ENCODE data around the gene CDH13.

Gene CDH13

DNA sequence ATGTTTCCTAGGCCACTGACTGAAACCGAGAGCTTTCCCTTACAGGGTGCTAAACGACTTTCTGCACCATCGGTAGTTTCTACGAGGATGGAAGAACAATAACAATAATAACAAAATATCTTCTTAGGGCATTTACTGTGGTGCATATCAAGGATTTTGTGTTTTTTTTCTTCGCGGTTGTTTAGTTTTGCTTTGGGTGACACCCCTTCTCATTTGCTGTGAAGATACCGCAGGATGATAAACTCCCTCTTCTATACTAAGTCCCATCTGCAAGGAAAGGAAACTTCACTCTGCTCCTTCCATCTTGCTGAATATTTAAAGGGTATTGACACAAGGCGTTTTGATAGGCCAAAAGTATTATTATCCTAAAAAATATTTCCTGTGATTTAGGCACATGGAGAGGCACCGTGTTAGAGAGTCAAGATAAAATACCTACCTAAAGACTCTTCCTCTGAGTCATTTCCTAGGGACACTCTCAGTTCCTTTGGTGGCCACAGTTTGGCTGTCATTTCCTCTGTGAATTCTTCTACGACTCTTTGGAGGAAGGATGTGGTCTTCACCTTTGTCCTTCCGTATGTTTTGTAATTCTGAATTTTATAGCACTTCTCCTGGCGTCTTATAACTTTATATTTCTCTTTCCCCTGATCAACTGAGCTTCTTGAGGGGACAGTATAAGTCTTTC lies 318.8 kb downstream of the CDH13 start:
- DNase-seq (ENCODE audit: low read depth in 2 of 2): no peak

DNA sequence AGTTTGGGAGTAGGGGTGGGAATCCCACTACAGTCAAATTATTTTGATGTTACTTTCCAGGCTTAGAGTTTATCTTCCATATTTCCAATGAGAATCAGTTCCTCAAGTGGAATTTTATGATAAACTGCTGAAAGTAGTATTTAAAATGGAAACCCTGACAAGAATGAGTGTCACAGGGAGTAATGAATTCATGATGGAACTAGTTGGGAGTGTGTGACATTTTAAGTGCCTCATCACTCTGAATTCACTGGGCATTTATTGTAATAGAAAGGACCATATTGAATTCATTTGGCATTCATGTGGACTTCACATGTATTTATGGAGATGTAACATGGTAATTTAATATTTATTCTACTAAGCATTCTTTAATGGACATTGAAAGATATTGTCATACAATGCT lies 320.9 kb downstream of the CDH13 start:
- no peak for DNase-seq (ENCODE audit: low read depth in 2 of 2)

DNA sequence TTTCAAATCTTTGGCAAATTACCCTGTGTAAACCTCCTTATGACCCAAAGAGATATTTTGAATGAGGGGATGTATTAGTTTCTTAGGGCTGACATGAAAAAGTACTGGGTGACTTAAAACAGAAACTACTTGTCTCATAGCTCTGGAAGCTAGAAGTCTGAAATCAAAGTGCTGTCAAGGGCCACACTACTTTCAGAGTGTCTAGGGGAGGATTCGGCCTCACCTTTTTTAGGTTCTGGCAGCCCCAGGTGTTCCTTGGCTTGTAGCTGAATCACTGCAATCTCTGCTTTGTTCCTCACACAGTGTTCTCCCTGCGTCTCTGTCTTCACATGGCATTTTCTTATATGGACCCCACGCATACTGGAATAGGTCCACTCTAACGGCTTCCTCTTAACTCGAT lies 322.2 kb downstream of the CDH13 start:
- no peak for DNase-seq (ENCODE audit: low read depth in 2 of 2)

DNA sequence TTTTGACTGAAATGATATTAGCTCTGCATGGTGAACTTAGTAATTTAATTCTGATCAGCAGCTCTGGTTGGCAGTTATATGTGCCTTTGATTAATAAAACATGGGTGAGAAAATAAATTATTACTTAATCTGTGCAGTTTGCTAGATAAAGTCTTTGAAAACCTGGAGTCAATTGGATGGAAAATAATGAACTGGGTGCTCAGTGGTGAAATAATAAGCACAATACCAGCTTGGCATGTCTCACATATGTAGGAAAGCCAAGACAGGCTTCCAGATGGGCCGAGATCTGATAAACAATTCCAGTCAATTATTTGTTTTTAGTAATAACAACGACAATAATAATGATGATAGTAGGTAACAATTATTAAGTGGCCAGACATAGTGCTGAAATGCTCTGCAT lies 326.7 kb downstream of the CDH13 start:
- no peak for DNase-seq (ENCODE audit: low read depth in 2 of 2)

DNA sequence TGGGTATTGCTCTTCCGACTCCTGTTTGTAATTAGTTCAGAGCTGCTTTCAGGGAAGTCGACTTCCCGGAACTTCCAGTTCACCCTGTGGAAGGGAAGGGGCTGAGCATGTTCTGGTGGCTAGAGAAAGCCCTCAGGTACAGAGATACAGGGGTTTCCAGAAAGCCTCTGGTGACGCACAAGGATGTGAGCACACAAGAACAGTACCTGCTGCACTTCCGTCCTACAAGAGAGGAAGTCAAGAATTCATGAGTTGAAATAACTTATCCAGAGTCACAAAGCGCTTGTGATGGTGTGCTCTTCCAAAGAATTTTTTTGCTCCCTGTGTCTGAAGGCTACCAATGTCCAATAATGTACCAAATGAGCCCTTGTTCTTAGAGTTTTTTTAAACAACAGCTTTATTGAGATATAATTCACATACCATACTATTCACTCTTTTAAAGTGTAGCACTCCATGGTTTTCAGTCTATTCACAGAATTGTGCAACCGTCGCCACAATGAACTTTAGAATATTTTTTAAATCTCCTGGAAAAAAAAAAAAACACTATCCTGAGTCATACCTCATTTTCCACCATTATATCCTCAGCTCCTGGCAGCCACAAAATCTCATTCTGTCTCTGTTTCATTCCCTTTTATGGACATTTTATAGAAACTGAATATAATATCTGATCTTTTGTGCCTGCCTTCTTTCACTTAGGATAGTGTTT lies 327.6 kb downstream of the CDH13 start:
- DNase-seq (ENCODE audit: low read depth in 2 of 2): no peak

DNA sequence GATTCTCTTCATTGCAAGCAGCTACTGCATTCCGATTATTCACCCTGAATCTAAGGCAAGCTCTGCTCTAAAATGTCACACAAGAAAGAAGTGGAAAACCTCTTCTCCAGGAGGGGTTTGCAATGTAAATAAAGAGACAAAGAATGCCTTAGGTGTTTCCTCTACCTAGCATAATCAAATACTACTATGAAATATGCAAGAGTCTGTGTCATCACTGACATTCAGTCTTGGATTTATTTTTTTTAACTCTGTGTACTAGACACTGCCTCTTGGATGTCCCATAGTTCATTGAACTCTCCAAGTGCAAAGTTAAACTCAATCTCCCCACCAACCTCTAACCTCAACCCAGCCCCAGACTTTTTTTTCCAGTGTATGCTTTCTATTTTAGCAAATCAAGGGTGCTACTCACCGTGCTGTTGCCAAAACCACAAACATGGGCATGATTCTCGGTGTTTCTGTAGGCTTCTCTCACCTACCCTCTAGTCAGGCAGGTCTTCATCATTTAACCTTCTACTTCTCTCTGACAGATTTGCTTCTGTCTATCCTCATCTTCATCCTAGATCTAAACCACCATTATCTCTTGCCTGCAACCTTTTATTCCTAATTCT lies 329.1 kb downstream of the CDH13 start:
- no peak for DNase-seq (ENCODE audit: low read depth in 2 of 2)

DNA sequence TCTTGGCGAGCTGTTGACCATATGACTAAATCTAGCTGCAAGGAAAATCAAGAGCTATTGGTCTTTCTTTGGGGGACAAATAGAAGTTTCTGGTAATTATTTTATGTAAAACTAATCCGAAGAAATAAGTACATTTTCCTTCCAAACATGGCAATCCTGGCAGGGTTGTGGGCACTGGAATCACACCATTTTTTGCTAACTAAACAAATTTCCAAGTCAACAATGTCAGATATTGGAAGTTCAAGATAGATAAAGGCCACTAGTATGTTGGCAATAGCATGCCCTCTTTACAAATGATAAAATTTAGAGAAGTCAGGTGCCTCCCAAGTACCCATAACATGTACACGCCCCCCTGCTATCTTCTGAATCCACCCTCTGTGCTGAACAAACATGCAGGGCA lies 330.4 kb downstream of the CDH13 start:
- DNase-seq (ENCODE audit: low read depth in 2 of 2): no peak

DNA sequence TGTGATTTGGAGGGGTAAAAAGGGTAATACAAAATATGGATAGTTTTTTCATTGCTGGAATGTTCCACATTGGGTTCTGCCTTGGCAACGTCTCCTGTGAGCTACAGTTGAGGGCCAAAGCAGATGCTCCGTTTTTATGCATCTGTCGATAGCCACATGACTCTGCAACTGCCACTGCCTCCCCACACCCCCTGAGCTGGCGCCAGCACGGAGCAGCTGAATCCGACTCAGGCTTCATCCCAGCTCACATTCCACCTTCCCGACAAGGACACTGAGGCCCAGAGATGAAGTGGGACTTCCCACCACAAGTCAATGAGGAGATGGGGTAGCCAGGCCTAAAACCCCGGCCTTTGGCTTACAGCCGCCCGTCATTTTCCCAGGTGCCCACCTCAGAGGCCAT lies 334.1 kb downstream of the CDH13 start:
- no peak for DNase-seq (ENCODE audit: low read depth in 2 of 2)

DNA sequence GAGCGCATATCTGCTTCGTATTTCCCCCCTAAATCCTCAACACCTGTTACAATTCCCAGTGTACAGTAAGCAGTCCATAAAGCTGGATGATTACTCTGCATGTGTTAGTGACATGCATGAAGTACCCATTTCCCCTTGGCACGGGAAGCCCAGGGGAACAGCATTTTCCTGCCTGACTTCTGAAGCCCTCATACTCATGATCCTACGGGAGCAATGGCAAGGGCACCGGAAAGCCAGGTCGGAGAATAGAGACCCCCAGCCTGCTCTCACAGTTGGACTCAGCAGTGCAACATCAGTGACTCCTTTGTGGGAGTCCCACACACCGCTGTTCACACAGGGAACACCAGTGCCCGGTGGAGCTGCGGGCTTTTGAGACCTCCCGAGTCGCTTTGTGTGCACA lies 336.9 kb downstream of the CDH13 start:
- DNase-seq (ENCODE audit: low read depth in 2 of 2): no peak

DNA sequence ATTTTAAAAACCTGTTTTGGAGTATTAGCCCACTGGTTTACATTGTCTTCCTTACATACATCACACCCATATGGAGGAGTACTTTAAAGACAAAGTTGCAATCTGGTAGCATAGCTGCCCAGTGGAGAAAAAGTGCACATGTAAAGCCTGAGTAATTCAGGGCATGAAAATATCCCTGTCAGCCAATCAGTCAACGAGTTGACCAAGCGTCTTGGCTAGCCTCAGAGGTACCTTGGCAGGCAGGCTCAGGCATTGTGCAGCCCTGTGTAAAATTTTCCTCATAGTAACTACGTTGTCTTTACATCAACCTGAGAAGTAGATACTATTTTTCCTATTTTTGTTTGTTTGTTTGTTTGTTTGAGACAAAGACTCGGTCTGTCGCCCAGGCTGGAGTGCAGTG lies 339.0 kb downstream of the CDH13 start:
- DNase-seq (ENCODE audit: low read depth in 2 of 2): no peak

DNA sequence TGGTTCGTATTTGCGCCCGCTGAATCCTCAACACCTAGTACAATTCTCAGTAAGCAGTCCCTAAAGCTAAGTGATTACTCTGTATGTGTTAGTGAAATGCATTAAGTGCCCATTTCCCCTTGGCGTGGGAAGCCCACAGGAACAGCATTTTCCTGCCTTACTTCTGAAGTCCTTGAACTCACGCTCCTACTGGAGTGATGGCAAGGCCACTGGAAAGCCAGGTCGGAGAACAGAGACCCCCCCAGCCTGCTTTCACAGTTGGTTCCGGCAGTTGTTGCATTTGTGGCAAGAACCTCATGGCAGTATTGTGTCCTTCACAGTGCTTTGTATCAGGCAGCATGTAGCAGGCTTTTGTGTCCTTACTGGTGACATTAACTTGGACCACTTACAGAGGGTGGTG lies 340.7 kb downstream of the CDH13 start:
- no peak for DNase-seq (ENCODE audit: low read depth in 2 of 2)

DNA sequence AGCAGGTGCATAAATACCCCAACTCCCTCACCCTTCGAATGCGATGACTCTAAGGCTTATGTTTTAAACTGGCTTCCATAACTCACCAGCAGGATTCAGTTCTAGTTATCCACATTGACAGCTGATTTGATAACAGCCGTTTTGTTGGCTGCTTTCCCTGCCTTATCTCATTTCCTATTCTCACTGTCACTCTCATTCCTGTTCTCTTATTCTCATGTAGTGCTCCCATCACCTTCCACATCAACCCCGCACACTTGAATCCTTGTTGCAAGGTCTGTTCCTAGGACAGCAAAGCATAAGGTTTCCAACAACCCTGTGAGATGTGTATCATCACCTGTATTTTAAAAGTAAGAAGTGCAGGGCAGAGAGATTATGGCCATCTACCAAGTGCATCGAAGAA lies 344.4 kb downstream of the CDH13 start:
- DNase-seq (ENCODE audit: low read depth in 2 of 2): no peak

DNA sequence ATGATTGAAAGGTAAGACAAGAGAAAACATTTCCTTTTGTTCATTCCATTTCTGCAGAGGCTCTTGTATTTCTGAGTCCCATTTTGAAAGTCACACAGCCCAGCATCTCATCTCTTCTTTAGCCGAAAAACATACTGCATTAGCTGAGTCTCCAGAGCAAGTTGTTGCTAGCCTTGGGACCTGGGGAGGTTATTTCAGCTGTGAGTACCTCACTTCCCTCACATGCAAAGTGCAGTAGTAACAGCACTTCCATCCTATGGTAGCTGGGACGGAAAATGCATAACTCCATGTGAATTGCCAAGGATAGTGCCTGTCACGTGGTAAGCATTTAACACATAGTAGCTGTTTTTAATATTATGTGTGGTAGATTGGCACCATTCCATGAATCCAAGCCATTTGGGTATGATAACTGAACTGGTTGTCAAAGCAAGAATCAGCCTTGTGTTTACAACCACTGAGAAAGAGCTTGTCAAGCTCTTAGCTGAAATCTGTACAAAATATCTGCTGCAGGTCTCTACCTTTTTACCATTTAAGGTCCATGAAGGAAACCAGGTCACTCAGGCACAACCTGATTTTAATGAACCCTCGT lies 345.7 kb downstream of the CDH13 start:
- DNase-seq (ENCODE audit: low read depth in 2 of 2): no peak

DNA sequence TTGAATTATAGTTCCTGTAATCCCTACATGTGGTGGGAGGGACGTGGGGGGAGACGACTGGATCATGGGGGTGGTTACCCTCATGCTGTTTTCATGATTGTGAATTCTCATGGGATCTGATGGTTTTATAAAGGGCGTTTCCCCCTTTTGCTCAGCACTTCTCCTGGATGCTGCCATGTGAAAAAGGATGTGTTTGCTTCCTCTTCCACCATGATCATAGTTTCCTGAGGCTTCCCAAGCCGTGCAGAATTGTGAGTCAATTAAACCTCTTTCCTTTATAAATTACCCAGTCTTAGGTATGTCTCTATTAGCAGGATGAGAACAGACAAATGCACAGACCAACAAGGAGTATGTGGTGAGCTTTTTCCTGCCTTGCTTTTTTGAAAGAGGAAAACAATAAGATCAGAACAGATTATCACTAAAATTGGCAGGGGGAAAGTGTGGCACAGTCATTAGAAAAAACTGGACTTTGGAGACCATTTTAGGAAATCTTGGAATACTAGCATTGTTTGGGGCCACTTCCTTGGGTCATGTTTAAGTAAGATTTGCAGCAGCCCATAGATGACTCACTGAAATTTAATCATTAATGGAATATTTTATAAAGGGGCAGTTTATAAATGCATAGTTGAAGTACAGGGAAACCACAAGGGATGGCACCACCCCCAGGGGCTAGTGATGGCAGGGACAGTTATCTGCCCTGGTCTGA lies 352.8 kb downstream of the CDH13 start:
- no peak for DNase-seq (ENCODE audit: low read depth in 2 of 2)

DNA sequence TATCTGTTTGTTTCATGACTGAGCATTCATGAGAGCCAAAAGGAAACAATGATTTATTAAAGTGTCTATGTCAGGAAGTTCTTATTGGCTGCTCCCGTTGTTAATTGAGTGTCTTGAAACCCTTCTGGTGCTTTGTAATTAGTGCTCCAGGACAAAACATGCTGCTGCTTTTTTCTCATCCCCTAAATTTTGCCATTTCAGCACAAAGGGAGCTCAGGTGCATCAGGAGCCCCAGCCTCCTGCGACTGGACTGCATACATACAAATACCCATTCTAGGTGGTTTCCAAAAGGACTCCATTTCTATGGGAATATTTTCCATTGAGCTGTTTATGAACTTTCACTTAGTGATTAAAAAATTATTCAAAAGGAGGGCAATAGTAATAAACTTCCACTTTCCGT lies 354.0 kb downstream of the CDH13 start:
- no peak for DNase-seq (ENCODE audit: low read depth in 2 of 2)

DNA sequence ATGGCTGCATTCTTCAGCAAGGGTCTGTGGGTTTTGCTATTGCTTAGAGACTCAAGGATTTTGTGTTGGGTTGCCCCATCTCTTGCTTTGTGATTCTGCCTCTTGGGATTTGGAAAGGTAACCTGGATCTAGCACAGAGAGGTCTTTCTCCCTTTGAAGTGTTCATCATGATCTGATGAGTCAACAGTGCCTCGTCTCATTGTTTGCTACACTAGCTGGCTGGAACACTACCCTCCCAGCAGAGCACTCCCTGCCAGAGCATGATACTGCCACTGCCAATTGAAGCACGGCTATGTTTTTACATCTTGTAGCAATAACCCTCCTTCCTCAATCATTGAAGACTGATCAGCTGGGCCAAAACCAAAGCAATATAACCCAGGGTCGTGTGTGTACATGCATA lies 361.0 kb downstream of the CDH13 start:
- no peak for DNase-seq (ENCODE audit: low read depth in 2 of 2)

DNA sequence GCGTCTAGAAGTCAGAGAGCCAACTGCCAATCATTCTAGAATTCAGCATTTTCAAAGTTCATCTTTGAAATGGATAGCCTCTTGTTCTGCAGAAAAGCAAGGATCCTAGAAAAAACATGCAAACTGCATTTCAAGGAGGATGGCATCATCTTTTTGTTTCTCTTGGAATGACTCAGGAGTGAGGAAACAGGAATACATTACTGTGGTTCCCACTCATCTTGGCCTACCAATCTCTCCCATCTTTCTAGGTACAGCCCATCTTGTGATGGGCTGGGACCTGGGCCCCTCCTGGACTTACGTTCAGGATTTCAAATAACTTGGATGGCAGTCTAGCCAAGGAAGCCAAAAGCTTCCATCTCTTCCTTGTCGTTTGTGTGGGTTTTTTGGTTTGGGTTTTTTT lies 363.4 kb downstream of the CDH13 start:
- DNase-seq (ENCODE audit: low read depth in 2 of 2): no peak

DNA sequence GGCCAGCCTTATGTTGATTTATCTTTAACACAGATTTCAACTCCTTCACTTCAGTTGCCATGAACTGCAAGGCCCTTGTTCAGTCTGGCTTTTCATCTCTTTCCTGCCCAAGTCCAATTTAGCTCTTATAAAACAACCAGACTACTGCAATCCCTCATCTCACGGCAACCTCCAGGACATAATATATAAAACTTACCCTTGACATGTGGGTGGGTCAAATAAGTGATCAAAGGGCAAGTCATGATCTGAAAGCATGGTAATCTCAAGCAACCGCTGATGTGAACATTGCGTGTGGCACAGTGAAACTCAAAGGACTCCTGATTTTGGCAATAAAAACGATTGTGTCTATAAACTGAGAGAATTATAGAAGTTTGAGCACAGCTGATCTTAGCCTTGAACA lies 364.6 kb downstream of the CDH13 start:
- DNase-seq (ENCODE audit: low read depth in 2 of 2): no peak

DNA sequence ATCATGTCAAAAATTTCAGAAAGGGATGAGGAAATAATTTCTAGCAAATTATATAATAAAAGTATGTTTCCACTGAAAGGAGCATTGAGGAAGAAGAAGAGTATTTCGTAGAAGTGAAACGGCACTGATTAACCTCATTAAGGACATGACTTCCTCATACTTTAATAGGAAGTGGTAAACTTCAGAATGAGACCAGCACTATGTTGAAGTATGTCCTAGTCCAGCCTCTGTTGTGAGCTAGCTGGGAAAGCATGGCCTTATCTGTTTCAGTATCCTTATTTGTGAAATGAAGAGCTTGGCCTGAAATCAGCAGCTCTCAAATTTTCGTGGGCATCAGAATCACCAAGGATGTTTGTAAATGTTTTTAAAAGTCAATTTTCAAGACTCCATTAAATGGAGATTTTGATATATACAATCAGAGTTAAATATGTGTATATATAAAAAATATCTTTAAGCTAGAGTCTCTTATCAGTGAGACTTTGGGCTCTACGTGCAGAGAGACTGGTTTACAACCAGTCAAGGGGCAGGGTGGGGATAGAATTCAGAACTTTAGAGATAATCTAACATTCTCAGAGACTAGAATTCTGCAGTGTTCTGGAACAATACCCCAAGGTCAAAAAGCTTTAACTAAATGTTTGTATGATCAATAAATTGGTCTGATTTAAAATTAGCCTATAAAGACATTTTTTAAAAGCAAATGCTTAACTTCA lies 365.4 kb downstream of the CDH13 start:
- no peak for DNase-seq (ENCODE audit: low read depth in 2 of 2)

DNA sequence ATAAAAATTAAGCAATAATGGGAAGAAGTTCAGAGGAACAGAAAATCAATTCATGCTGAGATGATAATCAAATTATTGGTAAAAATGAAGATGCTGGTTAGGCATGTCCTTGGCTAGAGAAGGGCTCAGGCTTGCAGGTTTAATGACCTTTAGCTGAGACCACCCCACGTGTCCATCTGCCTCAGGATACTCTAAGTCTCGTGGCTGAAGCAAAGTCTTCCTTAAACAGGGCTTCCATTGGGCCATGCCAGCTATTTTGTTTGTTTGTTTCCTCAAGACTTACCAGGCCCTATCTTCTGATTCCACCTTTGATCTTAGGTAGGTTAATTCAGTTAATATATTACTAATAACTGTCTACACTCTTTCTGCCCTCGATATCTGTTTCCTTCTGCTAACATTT lies 366.0 kb downstream of the CDH13 start:
- no peak for DNase-seq (ENCODE audit: low read depth in 2 of 2)

DNA sequence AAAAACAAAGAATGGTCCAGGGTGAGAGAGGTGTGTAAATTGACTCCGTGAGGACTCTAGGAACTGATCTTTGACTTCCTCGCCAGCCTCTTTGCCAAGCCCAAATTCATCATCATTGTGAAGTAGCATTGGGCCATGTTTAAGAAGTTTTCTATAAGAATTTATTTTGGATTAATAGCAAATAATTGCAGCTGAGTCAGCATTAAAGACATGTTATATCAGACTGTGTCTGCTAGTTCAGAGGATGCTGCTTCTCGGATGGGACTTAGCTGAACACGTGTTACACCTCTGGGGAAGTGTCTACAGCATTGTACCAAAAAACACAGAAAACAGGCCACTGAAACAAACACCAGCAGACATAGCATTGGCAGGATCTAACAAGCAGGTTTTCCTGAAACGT lies 366.6 kb downstream of the CDH13 start:
- no peak for DNase-seq (ENCODE audit: low read depth in 2 of 2)

DNA sequence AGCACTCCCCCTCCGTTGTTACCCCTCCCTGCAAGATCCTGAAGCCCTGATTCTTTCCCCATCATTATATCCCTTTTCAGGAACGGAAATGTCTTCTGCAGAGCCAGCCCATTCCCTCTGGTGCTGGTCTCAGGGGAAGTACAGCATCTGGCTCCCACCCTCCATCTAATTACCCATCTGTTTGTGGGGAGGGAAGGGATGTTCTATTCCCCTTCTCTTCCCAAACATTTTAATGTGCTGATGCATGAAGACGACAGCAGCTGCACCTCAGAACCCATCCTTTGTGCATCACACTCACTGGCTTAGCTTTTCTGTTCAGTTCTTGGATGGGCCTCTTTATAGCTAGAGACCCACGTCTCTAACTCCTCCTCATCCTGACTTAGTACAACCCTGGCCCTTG lies 367.2 kb downstream of the CDH13 start:
- no peak for DNase-seq (ENCODE audit: low read depth in 2 of 2)
